HG02981 (cell line): ENCODE results near the gene IVNS1ABP.

Experiments used
- ATAC-seq: cut with Tn5 transposase; IDR thresholded peaks from one replicate; pipeline ENCODE4 v1.9.1; 2021; ENCODE audit warnings: mild to moderate bottlenecking, moderate library complexity; ENCODE audit not compliant: unreplicated experiment

Gene IVNS1ABP

GRCh38 chr1:185297982-185298381, 19.1 kb downstream of the IVNS1ABP start:
- ATAC-seq: no peak

GRCh38 chr1:185295091-185295490, 22.0 kb downstream of the IVNS1ABP start:
- no peak for ATAC-seq

GRCh38 chr1:185293967-185294542, 23.0 kb downstream of the IVNS1ABP start:
- no peak for ATAC-seq

- ATAC-seq: no peak
Observed at GRCh38 chr1:185292237-185292636, 24.8 kb downstream of the IVNS1ABP start.

GRCh38 chr1:185291652-185292051, 25.4 kb downstream of the IVNS1ABP start:
- no peak for ATAC-seq

- ATAC-seq: no peak
Observed at GRCh38 chr1:185291159-185291558, 25.9 kb downstream of the IVNS1ABP start.

GRCh38 chr1:185289880-185290279, 27.2 kb downstream of the IVNS1ABP start:
- no peak for ATAC-seq

GRCh38 chr1:185288435-185288834, 28.6 kb downstream of the IVNS1ABP start:
- no peak for ATAC-seq

- ATAC-seq: no peak
Observed at GRCh38 chr1:185287451-185287850, 29.6 kb downstream of the IVNS1ABP start.

GRCh38 chr1:185284533-185285276, 32.3 kb downstream of the IVNS1ABP start:
- ATAC-seq: no peak

GRCh38 chr1:185284116-185284515, 32.9 kb downstream of the IVNS1ABP start:
- no peak for ATAC-seq

GRCh38 chr1:185281245-185281644, 35.8 kb downstream of the IVNS1ABP start:
- ATAC-seq: peak; percentile 97

- ATAC-seq: no peak
Observed at GRCh38 chr1:185280589-185280988, 36.5 kb downstream of the IVNS1ABP start.

GRCh38 chr1:185279571-185279970, 37.5 kb downstream of the IVNS1ABP start:
- ATAC-seq: no peak

GRCh38 chr1:185271921-185272320, 45.1 kb downstream of the IVNS1ABP start:
- ATAC-seq: no peak

GRCh38 chr1:185268352-185268751, 48.7 kb downstream of the IVNS1ABP start:
- no peak for ATAC-seq

- ATAC-seq: no peak
Observed at GRCh38 chr1:185267701-185268100, 49.3 kb downstream of the IVNS1ABP start.

- no peak for ATAC-seq
Observed at GRCh38 chr1:185267301-185267700, 49.7 kb downstream of the IVNS1ABP start.

- ATAC-seq: no peak
Observed at GRCh38 chr1:185265314-185265713, 51.7 kb downstream of the IVNS1ABP start.

GRCh38 chr1:185263780-185264179, 53.3 kb downstream of the IVNS1ABP start:
- no peak for ATAC-seq

GRCh38 chr1:185263292-185263691, 53.8 kb downstream of the IVNS1ABP start:
- no peak for ATAC-seq

GRCh38 chr1:185262151-185262550, 54.9 kb downstream of the IVNS1ABP start:
- no peak for ATAC-seq

GRCh38 chr1:185260611-185261010, 56.4 kb downstream of the IVNS1ABP start:
- ATAC-seq: no peak
